NOMO-1 treated with DMSO at 0.1 percent for 48 hours (cell line): Measurements from ENCODE around the gene ST3GAL3.

Experiments
- DNase-seq: peaks from one replicate; lab custom pipeline; 2025; ENCODE audit not compliant: unreplicated experiment; lab: John Stamatoyannopoulos, UW

Gene ST3GAL3

GRCh38 chr1:43783671-43784205 lies 76.4 kb downstream of the ST3GAL3 start:
- DNase-seq, result peak; percentile 85

- DNase-seq, result no peak
Observed at GRCh38 chr1:43786201-43786958, 79.0 kb downstream of the ST3GAL3 start.

DNA sequence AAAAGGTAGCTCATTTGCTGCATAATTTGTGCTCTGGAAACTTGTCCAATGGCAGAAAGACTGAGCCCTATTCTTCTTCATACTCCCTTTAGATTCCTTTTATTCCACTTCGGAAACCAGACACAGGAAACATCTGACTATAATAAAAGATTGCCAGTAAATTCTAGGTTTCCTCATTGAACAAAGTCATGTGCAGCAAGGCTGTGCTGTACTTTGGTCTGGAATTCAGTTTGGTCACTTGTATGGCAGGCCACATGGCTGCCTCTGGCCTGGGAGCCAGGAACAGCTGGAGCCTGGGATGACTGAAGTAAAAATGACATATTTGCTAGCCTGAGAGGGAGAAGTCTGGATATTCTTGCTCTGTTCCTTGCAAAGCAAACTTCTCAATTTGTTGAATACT lies 79.6 kb downstream of the ST3GAL3 start:
- DNase-seq, result no peak

DNA sequence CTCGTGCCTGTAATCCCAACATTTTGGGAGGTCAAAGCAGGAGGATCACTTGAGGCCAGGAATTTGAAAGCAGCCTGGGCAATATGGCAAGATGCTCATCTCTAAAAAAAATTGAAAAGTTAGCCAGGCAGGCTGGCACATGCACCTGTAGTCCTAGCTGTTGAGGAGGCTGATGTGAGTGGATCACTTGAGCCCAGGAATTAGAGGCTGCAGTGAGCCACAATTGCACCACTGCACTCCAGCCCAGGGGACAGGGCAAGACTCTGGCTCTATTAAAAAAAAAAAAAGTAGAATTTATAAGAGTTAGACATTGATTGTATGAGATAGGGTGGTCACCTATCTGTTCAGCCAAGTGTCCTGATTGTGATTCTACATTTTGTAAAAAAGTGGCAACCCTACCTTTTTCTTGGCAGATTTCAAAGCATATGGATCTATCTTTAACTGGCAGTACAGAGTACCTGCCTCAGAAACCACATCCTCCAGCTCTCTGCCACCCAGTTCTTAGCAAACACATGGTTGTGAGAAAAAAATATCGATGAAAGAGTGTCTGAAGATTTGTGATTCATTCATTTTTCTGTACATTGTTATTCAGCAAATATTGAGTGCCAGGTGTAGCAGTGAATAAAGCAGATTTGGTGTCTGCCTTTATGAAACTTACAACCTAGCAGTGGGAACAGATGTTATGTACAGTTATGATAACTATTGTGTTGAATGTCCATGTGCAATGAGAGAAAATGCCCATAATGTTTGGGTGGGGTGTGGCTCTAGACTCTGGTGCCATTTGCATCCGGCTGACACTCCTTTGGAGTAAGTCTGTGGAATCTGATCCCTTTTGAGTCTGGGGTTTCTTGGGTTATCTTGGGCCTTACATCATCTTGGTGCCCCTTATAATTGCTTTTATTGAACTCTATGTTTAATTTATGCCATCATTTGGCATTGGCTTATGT lies 82.5 kb downstream of the ST3GAL3 start:
- DNase-seq, result no peak

- no peak for DNase-seq
Observed at GRCh38 chr1:43791243-43791642, 83.9 kb downstream of the ST3GAL3 start.

DNA sequence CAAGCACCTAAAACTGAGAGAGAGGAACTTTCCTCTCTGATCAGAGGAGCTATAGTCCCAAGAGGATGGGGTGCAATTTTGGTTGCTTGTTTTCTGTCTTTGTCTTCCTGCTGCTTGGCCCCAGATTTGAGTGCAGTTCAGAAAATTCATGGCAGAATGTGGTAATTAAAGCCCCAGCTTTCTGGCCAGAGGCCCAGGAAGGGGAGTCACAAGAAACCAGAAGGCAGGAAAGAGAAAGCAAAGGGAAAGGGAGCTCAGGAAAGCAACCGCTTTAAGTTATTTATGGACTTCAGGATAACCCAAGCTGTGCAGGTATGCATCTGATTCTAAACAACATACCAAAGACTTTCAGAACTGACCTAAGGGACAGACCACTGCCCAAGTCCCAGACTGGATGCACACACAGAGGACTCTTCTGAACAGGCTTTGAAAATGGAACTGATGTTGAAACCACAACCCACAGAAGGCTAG lies 88.8 kb downstream of the ST3GAL3 start:
- no peak for DNase-seq

DNA sequence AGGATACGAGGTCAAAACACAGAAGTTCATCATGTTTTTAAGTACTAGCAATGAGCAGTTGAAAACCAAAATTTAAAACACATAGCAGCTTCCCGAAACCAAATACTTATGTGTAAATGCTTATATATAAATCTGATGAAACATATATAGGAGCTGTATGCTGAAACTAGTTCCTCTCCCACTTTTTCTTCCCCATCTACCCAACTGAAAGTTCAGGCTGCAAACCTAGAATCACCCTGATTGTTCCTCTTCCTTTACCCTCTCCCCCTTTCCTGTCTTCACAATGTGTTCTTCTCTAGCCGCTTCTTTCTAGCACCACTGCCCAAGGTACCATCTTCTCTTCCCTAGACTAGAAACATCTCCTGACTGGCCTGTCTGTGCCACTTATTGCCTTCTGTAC lies 90.6 kb downstream of the ST3GAL3 start:
- DNase-seq, result peak; percentile 75

DNA sequence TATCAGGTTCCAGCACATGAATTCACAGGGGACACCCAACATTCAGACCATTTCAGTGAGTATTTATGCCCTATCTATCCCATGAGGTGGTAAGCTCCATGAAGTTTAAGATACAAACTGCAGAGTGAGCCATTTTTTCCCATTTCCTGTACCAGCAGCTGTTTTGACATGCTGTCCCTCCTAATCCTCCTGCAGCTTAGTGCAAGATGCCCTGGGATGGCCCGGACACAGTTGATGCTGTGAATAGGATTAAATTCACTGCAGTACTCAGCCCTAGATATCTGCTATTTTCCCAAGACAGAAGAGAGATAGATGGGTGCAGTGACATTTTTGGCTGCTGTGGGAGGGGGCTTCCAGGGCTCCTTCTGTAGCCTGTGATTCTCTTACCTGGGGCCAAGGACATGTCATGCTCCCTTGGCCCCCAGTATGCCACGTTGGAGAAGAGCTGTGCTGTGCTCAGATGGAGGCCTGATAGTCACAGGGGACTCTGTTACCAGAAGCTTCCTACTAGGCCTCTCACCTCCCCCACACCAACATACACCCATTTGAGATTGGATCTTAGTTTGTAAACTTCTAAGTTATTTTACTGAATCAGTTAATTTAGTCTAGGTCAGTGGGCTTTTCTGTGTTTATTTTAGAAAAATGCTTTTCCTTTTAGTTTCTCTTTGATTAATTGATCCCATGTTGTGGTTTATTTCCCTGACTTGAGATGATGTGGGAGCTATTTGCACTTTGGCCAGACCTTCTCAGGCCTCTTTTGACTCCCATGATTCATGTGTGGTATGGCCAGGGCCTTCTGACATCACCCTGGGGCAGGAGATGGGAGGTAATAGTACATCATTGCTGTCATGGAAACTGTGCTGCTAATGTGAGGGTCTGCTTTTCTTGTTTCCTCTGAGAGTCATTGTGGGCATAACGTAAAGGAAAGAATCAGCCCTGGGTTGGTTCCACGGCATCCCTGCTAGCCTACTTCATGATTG lies 92.6 kb downstream of the ST3GAL3 start:
- no peak for DNase-seq

- DNase-seq, result no peak
Observed at GRCh38 chr1:43800771-43801170, 93.4 kb downstream of the ST3GAL3 start.

GRCh38 chr1:43801203-43801602 lies 93.9 kb downstream of the ST3GAL3 start:
- DNase-seq, result peak; percentile 29

- no peak for DNase-seq
Observed at GRCh38 chr1:43802356-43802980, 95.1 kb downstream of the ST3GAL3 start.

- DNase-seq, result no peak
Observed at GRCh38 chr1:43803105-43803504, 95.8 kb downstream of the ST3GAL3 start.

- DNase-seq, result no peak
Observed at GRCh38 chr1:43803646-43804045, 96.3 kb downstream of the ST3GAL3 start.

GRCh38 chr1:43804569-43804968 lies 97.2 kb downstream of the ST3GAL3 start:
- DNase-seq, result no peak

GRCh38 chr1:43805340-43805739 lies 98.0 kb downstream of the ST3GAL3 start:
- DNase-seq, result no peak

GRCh38 chr1:43806183-43806582 lies 98.8 kb downstream of the ST3GAL3 start:
- DNase-seq, result no peak

DNA sequence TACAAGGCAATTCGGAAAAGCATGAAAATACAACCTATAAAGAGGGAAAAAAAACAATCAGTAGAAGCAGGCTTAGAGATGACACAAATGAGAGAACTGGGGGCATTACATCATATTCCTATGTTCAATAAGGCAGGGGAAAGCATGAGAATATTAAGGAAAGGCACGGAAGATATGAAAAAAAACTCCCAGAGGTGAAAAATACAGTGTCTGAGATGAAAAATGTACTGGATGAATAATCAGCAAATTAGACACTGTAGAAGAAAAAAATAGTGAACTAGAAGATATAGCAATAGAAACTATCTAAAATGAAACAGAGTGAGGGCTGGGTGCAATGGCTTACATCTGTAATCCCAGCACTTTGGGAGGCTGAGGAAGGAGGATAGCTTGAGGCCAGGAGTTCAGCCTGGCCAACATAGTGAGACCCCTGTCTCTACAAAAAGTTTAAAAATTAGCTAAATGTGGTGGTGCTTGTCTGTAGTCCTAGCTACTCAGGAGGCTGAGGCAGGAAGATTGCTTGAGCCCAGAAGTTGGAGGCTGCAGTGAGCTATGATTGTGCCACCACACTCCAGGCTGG lies 101.8 kb downstream of the ST3GAL3 start:
- no peak for DNase-seq

DNA sequence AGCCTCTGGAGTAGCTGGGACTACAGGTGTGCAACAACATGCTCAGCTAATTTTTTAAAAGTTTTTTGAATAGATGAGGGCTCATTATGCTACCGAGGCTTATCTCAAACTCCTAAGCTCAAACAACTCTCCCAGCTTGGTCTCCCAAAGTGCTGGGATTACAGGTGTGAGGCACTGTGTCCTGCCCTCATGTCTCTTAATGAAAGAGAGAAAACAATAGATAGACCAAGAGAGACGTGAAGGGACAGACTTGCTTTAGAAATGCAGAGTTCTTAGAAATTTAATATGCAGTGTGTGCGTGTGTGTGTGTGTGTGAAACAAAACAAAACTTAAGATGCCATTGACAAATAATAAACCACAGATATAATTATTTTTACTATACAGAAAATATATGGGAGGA lies 105.2 kb downstream of the ST3GAL3 start:
- DNase-seq, result no peak

DNA sequence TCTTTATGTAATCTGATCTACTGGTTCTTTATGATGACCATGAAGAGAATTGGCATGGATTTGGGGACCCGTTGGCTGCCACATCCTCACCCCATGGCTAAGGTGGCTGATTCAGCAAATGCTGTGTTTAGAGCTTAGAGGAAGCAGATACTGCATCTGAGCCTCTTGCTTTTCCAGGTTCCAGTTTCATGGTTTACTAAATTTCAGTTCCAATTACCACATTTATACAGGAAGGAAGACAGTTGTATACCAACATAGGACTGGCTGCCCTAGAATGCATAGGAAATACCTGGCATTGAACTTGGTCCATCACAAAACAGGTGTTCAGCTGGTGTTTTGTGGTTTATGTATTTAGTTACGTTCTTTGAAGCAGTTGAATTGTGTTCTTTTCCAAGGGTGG lies 107.1 kb downstream of the ST3GAL3 start:
- peak; percentile 70 for DNase-seq
